Measurements from ENCODE around the gene U2SURP. TPM values are rescaled to one million over a fixed set of nuclear protein-coding genes. Genes with fewer than 3 reads are reported as not detected.

The U2SURP gene
- total RNA-seq (100 to 1,000 TPM in 1 of 2 donors, 10 to 100 TPM in 1; 84.0 to 102 TPM), polyA plus RNA-seq (10 to 100 TPM; 12.3 to 40.1 TPM)
- long read RNA-seq, donor 1, transcript U2SURP-215 (6 exons, 588 nt): major isoform, 9 of 66 reads
- long read RNA-seq, donor 1, partial matches to known transcripts: 37 of 66 reads
- long read RNA-seq, donor 1, other reads (novel, unspliced or antisense): 19 of 66 reads
- long read RNA-seq, donor 2, full-length matches to known transcripts: 9 of 27 reads
- long read RNA-seq, donor 2, partial matches to known transcripts: 13 of 27 reads
- long read RNA-seq, donor 2, other reads (novel, unspliced or antisense): 5 of 27 reads

DNA sequence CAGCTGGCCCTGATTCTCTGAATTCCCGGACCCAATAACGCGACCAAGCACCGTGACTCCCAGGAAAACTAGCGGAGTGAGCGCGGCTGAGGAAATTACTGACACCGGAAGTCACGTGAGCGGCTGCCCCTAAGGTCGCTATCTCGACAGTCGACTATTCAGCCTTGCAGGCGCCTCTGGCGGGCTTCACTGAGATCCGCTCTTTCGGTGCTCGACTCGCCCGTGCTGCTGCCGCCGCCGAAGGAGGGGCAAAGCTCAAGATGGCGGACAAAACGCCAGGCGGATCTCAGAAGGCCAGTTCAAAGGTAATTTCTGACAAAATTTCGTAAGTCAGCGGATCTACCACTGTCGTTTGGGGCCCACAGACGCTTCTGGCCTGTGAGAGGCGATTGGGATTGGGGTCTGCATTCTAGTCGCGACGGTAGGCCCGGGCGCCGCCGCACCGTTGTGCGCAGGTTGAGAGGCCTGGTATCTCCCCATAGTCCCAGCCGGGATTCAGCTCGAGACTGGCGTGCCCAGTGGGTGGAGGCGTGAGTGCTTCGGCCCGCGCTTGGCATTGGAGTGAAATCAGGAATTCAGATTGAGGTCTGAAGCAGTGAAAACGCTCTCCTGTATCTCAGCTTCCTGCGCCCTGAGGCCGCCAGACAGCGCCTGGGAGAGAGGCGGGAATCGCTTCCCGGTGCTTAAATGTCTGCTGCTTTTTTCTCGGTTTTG lies at the start of gene U2SURP:
TSS of gene U2SURP (plus strand) at position 202 of the 714 bp plus-strand sequence. CDS start at position 261, 59 bp downstream.
- ATAC-seq (ENCODE audit: low FRiP score): peak; percentile 99
- no peaks in the 10 kb centered on the region for H3K27me3 ChIP-seq (ENCODE audit: control insufficient read depth in 1 of 2, insufficient read depth in 2 of 2, low read length in 1 of 2)
- WGBS, 2 donors: 0% methylated on average over 55 of the region's 55 CpGs
- H3K4me3 ChIP-seq (ENCODE audit: low read length in 2 of 2): peak within 1 kb of the TSS; percentile 80 to 94
- peaks cover 0 to 2% of the 10 kb centered on the region in 2 donors for H3K4me1 ChIP-seq (ENCODE audit: control insufficient read depth in 1 of 2, insufficient read depth in 2 of 2, low read length in 2 of 2)
- no peaks in the 10 kb centered on the region for H3K36me3 ChIP-seq (ENCODE audit: control insufficient read depth in 1 of 2, insufficient read depth in 2 of 2, low read length in 1 of 2)
- DNase-seq: peak; percentile 97 to 98
- H3K27ac ChIP-seq (ENCODE audit: low read depth in 1 of 2, low read length in 2 of 2): peak within 1 kb of the TSS; percentile 65 to 89
- intact Hi-C loops (cut with DNase I): loop anchor here in 1 of 2 donors (5.0 kb wide), 1 partner anchor 424 kb away; the partner anchor contains the start of gene ATR
- no peaks in the 10 kb centered on the region for H3K9me3 ChIP-seq (ENCODE audit: control insufficient read depth, low read length)

DNA sequence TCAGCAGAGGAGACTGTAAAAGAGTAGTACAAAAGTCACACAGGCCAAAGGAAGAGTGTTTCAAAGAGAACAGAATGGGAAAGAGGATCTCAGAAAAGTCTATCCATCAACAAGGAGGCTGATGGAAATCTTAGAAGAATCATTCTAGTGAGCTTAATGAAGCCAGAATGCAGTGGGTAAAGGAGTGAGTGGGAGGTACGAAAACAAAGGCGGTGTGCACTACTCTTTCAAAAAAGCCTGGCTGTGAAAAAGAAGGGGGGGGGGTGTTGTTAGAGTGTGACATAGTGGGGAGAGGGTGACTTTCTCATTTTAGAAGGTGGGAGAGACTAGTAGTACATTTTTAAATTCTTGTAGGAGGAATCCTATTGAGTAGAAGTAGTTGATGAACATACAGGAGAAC lies 49.6 kb upstream of the U2SURP start:
- no peak for DNase-seq
- 94 to 98% methylated on average over 2 of the region's 2 CpGs for WGBS, 2 donors

DNA sequence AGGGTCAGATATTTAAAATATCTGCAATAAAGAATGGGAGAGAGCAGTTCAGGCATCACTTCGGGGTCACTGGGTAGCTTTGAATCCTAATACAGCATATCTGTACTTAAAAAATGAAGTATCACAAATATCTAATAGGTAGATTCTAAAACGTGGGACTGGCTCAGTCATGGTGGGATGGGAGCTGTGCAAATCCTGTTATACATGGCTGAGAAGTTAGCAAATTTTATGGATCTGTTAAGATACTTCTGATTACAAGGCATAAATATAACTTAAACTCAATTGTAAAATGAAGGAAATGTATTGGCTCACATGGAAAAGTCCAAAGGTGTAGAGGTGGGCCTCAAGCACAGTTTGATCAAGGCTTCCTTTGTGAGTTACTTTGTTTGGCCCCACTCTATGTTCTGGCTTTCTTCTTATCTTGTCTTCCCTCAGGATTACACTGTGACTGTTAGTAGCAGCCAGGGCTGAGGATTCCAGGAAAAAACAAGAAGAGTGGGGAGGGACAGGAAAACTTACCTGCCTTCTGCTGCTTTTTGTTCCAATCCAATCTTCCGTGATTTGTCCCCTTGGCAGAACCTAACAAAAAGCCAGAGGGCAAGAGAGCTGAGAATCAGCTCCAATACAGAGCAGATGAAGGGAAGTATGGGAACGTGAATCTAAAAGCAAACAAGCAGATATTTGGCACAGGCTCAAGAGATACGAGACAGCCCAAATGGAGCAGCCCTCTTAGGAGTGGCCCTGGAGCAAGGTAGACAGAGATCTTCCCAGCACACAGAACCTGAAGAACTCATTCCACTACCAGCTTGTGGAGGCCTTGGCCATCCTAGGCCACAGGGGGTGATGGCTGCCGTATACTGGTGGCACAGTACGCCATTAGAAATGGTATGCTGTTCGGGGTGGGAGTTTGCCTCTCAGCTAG lies 48.8 kb upstream of the U2SURP start:
- Histone ChIP-seq H3K36me3 (ENCODE audit: control insufficient read depth in 1 of 2, insufficient read depth in 2 of 2, low read length in 1 of 2) (no peaks in the 10 kb centered on the region), H3K4me3 (ENCODE audit: low read length in 2 of 2) (no peak overlapping the region), H3K4me1 (ENCODE audit: control insufficient read depth in 1 of 2, insufficient read depth in 2 of 2, low read length in 2 of 2) (no peaks in the 10 kb centered on the region), H3K27ac (ENCODE audit: low read depth in 1 of 2, low read length in 2 of 2) (no peak overlapping the region), H3K9me3 (ENCODE audit: control insufficient read depth, low read length) (no peaks in the 10 kb centered on the region), H3K27me3 (ENCODE audit: control insufficient read depth in 1 of 2, insufficient read depth in 2 of 2, low read length in 1 of 2) (no peaks in the 10 kb centered on the region)
- 85 to 86% methylated on average over 8 of the region's 8 CpGs for WGBS, 2 donors
- intact Hi-C loops (cut with DNase I): no loop called here
- DNase-seq (no peak), ATAC-seq (ENCODE audit: low FRiP score) (no peak)

More for the DNA sequence above, 49.6 kb upstream of the U2SURP start:
- Histone ChIP-seq H3K36me3 (ENCODE audit: control insufficient read depth in 1 of 2, insufficient read depth in 2 of 2, low read length in 1 of 2) (no peaks in the 10 kb centered on the region), H3K4me3 (ENCODE audit: low read length in 2 of 2) (no peak overlapping the region), H3K27ac (ENCODE audit: low read depth in 1 of 2, low read length in 2 of 2) (no peak overlapping the region), H3K9me3 (ENCODE audit: control insufficient read depth, low read length) (no peaks in the 10 kb centered on the region), H3K27me3 (ENCODE audit: control insufficient read depth in 1 of 2, insufficient read depth in 2 of 2, low read length in 1 of 2) (no peaks in the 10 kb centered on the region), H3K4me1 (ENCODE audit: control insufficient read depth in 1 of 2, insufficient read depth in 2 of 2, low read length in 2 of 2) (no peaks in the 10 kb centered on the region)
- ATAC-seq (ENCODE audit: low FRiP score): no peak
- intact Hi-C loops (cut with DNase I): no loop called here

DNA sequence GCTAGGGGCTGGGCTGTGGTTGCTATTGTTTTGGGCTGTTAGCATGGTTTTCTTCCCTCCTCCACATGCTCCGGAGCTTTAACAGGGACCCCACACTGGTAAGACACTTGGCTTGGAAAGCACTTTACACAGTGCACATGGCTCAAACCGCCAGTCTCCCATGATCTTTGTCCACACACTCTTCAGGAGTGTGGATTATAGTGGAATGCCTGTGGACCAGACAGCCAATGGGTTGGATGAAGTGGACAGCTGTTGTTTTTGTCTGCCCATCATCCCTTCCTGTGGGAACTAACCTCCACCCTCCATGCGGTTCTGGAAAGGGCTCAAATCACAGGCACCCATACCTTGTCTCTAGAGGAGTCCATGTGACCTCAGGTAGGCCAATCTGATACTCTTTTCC lies 47.9 kb upstream of the U2SURP start:
- H3K36me3 ChIP-seq (ENCODE audit: control insufficient read depth in 1 of 2, insufficient read depth in 2 of 2, low read length in 1 of 2): no peaks in the 10 kb centered on the region
- H3K9me3 ChIP-seq (ENCODE audit: control insufficient read depth, low read length): no peaks in the 10 kb centered on the region
- DNase-seq: no peak
- H3K4me1 ChIP-seq (ENCODE audit: control insufficient read depth in 1 of 2, insufficient read depth in 2 of 2, low read length in 2 of 2): no peaks in the 10 kb centered on the region
- H3K4me3 ChIP-seq (ENCODE audit: low read length in 2 of 2): no peak overlapping the region
- no peak overlapping the region for H3K27ac ChIP-seq (ENCODE audit: low read depth in 1 of 2, low read length in 2 of 2)
- ATAC-seq (ENCODE audit: low FRiP score): no peak
- intact Hi-C loops (cut with DNase I): no loop called here
- no peaks in the 10 kb centered on the region for H3K27me3 ChIP-seq (ENCODE audit: control insufficient read depth in 1 of 2, insufficient read depth in 2 of 2, low read length in 1 of 2)
- 86 to 91% methylated on average over 3 of the region's 3 CpGs for WGBS, 2 donors

DNA sequence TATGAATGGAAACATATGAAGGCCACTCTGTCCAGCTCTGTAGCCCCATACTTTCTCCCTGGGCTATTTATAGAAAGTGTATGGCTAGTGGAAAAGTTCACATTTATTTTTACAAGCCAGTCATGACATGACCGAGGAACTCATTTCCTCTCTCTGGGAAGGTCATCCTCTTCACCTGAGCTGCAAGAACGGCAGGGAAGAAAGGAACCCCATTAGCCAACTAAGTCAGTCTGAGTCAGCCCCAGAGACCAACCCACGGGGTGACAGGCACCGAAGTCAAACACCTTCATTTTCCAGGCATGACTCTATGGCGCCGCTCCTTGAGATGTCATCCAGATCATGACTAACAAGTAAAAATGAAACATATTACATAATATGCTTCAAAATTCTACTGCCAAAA lies 42.7 kb upstream of the U2SURP start:
- Histone ChIP-seq H3K4me1 (ENCODE audit: control insufficient read depth in 1 of 2, insufficient read depth in 2 of 2, low read length in 2 of 2) (no peaks in the 10 kb centered on the region), H3K9me3 (ENCODE audit: control insufficient read depth, low read length) (no peaks in the 10 kb centered on the region), H3K36me3 (ENCODE audit: control insufficient read depth in 1 of 2, insufficient read depth in 2 of 2, low read length in 1 of 2) (no peaks in the 10 kb centered on the region), H3K4me3 (ENCODE audit: low read length in 2 of 2) (no peak overlapping the region), H3K27me3 (ENCODE audit: control insufficient read depth in 1 of 2, insufficient read depth in 2 of 2, low read length in 1 of 2) (no peaks in the 10 kb centered on the region), H3K27ac (ENCODE audit: low read depth in 1 of 2, low read length in 2 of 2) (no peak overlapping the region)
- 56 to 59% methylated on average over 6 of the region's 6 CpGs for WGBS, 2 donors
- intact Hi-C loops (cut with DNase I): no loop called here
- DNase-seq (no peak), ATAC-seq (ENCODE audit: low FRiP score) (no peak)

DNA sequence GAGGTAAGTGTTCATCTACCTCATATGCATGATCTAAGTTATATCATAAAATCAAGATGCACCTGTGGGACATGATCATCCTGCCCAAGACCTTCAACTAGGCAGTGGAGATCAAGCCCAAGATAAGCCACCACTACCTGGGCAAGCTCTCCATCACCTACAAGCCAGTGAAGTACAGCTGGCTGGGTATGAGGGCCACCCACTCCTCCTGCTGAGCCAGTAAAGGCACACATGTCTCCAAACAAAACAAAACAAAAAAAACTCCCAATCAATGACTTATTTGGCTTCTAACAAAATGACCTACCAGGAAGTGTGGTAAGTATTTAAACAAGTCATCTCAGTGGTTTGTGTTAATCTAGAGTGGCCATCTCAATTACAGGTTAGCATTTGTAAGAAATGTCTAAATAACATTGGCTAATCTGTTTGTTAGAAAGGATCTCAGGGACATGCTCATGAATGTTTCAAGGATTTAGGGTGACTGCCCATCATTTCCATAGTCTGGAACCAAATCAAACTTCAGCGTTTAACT lies 41.0 kb upstream of the U2SURP start:
- DNase-seq (no peak), ATAC-seq (ENCODE audit: low FRiP score) (no peak)
- no peak overlapping the region for H3K4me3 ChIP-seq (ENCODE audit: low read length in 2 of 2)
- intact Hi-C loops (cut with DNase I): no loop called here
- no peaks in the 10 kb centered on the region for H3K36me3 ChIP-seq (ENCODE audit: control insufficient read depth in 1 of 2, insufficient read depth in 2 of 2, low read length in 1 of 2)
- H3K9me3 ChIP-seq (ENCODE audit: control insufficient read depth, low read length): no peaks in the 10 kb centered on the region
- H3K27me3 ChIP-seq (ENCODE audit: control insufficient read depth in 1 of 2, insufficient read depth in 2 of 2, low read length in 1 of 2): no peaks in the 10 kb centered on the region
- H3K4me1 ChIP-seq (ENCODE audit: control insufficient read depth in 1 of 2, insufficient read depth in 2 of 2, low read length in 2 of 2): no peaks in the 10 kb centered on the region
- no peak overlapping the region for H3K27ac ChIP-seq (ENCODE audit: low read depth in 1 of 2, low read length in 2 of 2)
- WGBS, 2 donors: 68 to 72% methylated on average over 1 of the region's 1 CpG

DNA sequence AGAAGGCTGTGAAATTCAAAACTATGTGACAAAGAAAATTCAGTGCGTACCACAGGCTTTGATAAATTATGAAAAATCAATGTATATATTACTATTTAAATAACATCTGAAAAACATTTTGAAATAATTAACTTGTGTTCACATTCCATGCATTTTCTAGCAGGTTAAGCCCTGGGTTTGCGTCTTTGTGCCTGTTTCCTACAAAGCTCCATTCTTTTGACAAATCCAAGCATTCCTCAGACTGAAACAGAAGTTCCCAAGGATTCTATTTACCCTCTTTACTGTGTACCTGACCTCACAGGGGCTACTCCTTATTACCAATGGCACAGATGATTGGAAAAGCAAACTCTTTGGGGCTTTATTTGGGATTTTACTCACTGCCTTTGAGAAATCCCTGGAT lies 39.8 kb upstream of the U2SURP start:
- intact Hi-C loops (cut with DNase I): no loop called here
- Histone ChIP-seq H3K27me3 (ENCODE audit: control insufficient read depth in 1 of 2, insufficient read depth in 2 of 2, low read length in 1 of 2) (no peaks in the 10 kb centered on the region), H3K36me3 (ENCODE audit: control insufficient read depth in 1 of 2, insufficient read depth in 2 of 2, low read length in 1 of 2) (no peaks in the 10 kb centered on the region), H3K4me1 (ENCODE audit: control insufficient read depth in 1 of 2, insufficient read depth in 2 of 2, low read length in 2 of 2) (no peaks in the 10 kb centered on the region), H3K27ac (ENCODE audit: low read depth in 1 of 2, low read length in 2 of 2) (no peak overlapping the region), H3K9me3 (ENCODE audit: control insufficient read depth, low read length) (no peaks in the 10 kb centered on the region), H3K4me3 (ENCODE audit: low read length in 2 of 2) (no peak overlapping the region)
- 82 to 86% methylated on average over 2 of the region's 2 CpGs for WGBS, 2 donors
- ATAC-seq (ENCODE audit: low FRiP score) (no peak), DNase-seq (no peak)

DNA sequence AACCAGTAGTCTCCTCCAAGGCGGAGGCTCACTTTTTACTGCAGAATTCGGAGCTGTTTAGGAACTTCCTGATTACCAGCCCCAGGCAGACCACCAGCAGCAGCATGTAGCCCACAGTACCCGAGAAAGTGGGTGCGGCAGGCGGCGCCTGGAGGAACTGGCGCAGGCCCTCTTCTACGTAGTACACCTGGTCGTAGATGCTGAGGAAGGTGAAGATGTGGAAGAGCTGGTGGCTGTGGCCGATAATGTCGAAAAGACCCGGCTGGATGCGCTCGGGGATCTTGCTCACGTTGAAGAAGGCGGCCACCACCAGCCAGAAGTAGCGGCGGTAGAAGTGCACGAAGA lies 39.2 kb upstream of the U2SURP start:
- intact Hi-C loops (cut with DNase I): no loop called here
- Histone ChIP-seq H3K36me3 (ENCODE audit: control insufficient read depth in 1 of 2, insufficient read depth in 2 of 2, low read length in 1 of 2) (no peaks in the 10 kb centered on the region), H3K4me3 (ENCODE audit: low read length in 2 of 2) (no peak overlapping the region), H3K27me3 (ENCODE audit: control insufficient read depth in 1 of 2, insufficient read depth in 2 of 2, low read length in 1 of 2) (no peaks in the 10 kb centered on the region), H3K27ac (ENCODE audit: low read depth in 1 of 2, low read length in 2 of 2) (no peak overlapping the region), H3K9me3 (ENCODE audit: control insufficient read depth, low read length) (no peaks in the 10 kb centered on the region), H3K4me1 (ENCODE audit: control insufficient read depth in 1 of 2, insufficient read depth in 2 of 2, low read length in 2 of 2) (no peaks in the 10 kb centered on the region)
- 97% methylated on average over 19 of the region's 19 CpGs for WGBS, 2 donors
- ATAC-seq (ENCODE audit: low FRiP score) (no peak), DNase-seq (no peak)

Data from aorta (tissue), 5 donors.